Activated gamma-delta T cell treated with Interleukin-2 at 50 U/mL for 16 hours (primary cell): ENCODE measurements around the gene COQ8B.
"Not testable (repeated sequence)": the region's sequence is repeated elsewhere in the genome, so short reads cannot be mapped to it uniquely, and the experiment has no call there.

Experiments used
- DNase-seq: peaks from one replicate; pipeline ENCODE4 v3.0.0-alpha.2; 2020

Gene COQ8B

DNA sequence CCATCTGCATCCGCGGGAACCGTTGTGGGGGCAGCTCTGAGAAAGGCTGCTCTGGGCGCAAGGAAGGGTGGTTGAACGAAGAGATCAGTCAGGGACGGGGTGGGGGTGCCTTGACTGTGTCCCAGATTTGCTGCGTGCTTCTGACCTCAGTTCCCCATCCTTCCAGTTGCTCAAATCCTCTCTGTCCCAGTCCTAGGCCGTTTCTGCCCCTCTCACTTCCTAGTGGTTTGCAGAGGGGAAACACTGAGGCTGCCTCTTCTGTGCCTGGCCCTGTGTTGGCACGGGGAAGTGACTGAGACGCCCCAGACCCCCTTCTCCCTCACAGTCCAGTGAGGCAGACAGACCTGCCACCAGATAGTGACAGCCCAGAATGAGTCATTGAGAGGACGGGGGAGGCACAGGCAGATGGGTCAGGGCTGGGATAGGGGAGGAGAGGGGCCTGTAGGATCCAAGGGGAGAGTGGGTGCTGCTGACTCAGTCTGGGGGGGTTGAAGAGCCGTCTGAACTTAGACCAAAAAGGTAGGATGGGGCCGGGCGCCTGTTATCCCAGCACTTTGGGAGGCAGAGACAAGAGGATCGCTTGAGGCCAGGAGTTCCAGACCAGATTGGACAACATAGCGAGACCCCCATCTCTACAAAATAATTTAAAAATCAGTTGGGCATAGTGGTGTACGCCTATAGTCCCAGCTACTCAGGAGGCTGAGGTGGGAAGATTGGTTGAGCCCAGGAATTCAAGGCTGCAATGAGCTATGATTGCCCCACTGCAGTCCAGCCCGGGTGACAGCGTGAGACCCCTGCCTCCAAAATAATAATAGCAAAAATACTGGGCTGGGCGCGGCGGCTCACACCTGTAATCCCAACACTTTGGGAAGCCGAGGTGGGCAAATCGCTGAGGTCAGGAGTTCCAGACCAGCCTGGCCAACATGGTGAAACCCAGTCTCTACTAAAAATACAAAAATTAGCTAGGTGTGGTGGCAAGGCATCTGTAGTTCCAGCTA lies 52.7 kb downstream of the COQ8B start:
- DNase-seq: no peak

DNA sequence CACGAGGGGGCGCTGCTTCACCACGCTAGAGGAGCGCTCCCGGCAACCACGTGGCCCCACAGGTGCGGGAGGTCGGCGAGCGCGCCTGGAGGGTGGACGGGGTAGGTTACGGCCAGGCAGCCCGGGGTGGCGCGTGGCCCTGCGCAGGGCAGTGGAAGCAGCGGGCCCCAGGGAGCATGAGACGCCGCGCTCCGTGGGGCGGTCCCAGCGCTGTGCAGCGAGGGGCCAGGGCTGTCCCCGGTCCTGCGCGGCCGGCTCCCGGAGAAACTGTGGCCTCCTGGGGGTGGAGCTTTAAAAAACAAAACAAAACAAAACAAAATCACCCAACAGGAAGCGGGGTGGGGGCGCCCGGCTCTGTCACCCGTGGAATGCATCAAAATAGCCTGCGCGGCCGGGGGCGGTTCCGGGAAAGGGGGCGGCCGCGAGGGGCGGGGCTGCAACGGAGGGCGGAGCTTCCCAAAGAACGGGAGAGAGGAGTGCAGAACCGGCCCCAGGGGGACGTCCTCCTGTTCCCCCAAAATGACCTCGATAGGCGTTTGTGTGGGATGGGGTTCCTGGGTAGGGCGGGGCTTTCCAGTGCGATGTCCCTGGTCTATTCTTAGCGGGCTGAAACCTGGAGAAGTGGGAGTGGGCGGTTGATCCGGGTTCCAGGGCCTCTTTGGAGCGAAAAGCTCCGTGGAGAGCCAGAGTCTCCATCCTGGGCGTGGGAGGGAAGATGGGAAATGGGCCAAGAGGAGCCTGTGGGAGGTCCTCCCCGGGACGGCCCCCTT lies 53.6 kb downstream of the COQ8B start:
- peak; percentile 95 for DNase-seq

DNA sequence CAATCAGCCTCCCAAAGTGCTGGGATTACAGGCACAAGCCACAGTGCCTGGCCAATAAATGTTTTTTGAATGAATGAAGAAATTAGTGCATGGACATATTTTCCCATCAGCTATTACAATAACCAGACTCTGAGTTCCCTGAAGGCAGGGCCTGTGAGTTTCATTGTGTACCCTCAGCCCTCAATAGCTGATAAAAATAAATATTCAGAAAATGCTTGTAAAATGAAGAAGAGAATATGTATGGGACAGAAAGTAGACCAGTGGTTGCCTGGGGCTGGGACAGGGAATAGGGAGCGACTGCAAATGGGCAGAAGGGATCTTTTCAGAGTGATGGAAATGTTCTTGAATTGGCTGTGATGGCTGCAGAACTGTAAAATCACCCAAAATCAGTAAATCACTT lies 55.1 kb downstream of the COQ8B start:
- no peak for DNase-seq

DNA sequence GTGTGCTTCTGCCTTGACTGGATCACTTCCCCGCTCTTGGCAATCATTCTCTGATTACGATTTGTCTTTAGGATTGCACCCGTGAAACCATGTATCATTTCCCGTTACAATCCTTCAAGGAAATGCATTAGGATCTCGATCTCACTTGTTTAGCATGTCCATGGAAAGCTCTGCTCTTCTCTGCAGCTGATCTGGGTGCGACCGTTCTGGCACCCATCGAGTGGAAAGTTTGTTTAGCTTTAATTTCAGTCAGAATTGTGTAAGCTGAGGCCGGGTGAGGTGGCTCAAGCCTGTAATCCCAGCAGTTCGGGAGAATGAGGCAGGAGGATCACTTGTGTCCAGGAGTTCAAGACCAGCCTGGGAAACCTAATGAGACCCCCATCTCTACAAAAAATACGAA lies 57.1 kb downstream of the COQ8B start:
- no peak for DNase-seq

DNA sequence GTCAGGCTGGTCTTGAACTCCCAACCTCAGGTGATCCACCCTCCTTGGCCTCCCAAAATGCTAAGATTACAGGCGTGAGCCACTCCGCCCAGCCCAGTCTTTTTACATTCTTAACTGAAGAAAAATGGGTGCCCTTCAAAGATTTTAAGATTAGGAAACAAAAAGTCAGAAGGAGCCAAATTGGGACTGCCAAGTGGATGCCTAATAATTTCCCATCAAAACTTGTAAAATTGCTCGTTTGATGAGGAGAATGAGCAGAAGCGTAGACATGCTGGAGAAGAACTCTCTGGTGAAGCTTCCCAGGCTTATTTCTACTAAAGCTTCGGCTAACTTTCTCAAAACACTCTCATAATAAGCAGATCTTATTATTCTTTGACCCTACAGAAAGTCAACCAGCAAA lies 57.6 kb downstream of the COQ8B start:
- no peak for DNase-seq

DNA sequence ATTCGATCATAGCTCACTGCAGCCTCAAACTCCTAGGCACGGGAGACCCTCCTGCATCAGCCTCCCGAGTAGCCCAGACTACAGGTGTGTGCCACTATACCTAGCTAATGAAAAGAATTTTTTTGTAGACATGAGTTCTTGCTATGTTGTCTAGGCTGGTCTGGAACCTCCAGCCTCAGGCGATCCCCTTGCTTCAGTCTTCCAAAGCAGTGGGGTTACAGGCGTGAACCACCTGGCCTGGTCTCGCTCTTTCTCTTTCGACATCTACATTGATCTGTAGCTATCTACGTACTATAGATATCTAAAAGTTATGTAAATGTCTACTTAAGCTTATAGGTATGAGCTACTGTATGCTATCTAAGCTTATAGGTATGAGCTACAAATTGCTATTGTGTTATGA lies 58.7 kb downstream of the COQ8B start:
- no peak for DNase-seq

DNA sequence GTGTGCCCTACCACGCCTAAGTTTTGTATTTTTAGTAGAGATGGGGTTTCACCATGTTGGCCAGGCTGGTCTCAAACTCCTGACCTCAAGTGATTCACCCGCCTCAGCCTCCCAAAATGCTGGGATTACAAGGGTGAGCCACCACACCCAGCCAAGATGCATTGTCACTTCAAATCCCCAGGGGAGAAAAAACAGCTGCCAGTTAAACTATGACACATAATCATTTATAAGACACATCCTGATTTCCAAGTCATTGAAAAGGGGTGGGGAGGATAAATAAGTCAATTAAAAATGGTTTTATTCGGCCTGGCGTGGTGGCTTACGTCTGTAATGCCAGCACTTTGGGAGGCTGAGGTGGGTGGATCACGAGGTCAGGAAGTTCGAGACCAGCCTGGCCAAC lies 61.0 kb downstream of the COQ8B start:
- not testable (repeated sequence) for DNase-seq

DNA sequence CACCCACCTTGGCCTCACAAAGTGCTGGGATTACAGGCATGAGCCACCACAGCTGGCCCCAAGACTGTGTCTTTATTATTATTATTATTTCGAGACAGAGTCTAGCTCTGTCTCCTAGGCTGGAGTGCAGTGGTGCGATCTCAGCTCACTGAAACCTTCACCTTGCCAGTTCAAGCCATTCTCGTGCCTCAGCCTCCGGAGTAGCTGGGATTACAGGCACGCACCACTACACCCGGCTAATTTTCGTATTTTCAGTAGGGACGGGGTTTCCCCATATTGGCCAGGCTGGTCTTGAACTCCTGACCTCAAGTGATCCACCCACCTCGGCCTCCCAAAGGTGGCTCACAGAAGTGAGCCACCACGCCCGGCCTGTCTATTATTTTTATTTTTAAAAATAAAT lies 64.4 kb downstream of the COQ8B start:
- DNase-seq: not testable (repeated sequence)

DNA sequence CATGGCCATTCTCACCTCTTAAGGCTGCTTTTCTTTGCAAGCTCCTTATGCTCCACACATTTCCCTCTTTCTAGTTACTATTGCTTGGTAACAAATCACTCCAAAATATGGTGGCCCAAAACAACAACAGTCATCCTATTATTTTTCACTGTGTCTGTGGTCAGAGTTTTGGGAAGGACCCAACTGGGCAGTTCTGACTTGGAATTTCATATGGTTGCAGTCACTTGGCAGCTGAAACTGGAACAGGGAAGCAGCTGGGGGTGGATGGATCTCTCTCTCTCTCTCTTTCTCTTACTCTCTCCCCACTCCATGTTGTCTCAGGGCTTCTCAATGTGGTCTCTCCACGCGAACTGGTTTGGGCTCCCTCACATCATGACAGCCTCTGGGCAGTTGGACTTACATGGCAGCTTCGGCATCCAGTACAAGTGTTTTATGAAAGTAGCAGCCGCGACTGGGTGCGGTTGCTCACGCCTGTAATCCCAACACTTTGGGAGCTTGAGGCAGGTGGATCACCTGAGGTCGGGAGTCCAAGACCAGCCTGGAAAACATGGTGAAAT lies 65.9 kb downstream of the COQ8B start:
- no peak for DNase-seq

DNA sequence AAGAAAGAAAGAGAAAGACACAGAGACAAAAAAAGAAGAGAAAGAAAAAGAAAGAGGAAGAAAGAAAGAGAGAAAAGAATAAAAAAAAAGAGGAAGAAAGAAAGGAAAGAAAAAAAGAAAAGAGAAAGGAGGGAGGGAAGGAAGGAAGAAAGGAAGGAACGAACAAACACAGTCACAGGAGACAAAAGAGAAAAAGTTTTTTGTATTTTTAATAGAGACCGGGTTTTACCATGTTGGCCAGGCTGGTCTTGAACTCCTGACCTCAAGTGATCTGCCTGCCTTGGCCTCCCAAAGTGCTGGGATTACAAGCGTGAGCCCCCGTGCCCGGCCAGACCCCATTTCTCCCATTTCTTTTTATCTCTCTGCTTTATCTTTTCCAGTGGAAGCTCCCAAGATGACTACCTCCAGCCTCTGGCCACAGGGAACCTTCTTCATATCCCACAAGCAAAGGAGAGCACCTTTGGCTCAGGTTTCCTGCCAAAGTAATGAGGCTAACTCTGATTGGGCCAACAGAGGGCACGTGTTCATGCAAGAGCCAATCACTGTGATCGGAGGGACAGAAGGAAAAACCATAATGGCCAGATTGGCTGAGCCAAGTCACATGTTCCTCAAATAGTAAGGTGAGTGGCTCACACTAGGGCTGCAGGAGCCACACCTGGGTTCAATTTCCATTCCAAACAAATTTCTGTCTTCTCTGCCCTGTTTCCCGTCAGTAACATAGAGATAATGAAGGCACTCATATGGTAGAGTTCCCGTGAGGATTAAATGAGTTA lies 66.6 kb downstream of the COQ8B start:
- not testable (repeated sequence) for DNase-seq

DNA sequence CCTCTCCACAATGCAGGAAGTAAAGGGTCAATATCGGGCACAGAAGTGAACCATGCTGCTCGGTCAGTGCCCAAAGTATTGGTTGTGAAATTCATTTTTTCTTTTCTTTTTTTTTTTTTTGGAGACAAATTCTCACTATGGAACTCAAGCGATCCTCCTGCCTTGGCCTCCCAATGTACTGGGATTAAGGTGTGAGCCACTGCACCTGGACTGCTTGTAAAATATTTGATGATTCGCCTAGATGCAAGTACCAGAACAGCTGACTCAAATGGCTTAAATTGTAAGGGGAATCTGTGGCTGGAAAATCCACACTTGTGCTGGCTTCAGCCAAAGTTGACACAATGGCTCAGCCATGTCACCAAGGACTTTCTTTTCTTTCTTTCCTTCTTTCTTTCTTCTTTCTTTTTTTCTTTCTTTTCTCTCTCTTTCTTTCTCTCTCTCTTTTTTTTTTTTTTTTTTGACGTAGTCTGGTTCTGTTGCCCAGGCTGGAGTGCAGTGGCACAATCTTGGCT lies 69.9 kb downstream of the COQ8B start:
- DNase-seq: no peak

DNA sequence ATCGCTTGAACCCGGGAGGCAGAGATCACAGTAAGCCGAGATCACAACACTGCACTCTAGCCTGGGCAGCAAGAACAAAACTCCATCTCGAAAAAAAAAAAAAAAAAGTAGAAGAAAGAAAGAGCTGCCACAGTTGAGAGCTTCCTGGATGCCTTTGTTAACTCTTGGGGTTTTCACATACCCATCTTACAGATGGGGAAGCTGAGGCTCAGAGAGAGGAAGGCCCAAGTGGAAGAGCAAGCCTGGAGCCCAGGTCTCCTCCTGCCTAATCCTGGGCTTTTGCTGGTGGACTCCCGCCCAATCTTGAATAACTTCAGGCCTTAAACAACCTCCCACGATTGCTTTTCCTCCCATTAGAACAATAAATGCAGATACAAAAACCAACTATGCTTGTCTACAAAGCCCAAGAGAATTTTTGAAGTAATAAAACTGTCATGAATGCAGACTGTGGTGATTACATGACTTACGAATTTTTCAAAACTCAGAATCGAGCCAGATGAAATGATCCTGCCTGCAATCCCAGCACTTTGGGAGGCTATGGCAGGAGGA lies 73.9 kb downstream of the COQ8B start:
- DNase-seq: no peak

DNA sequence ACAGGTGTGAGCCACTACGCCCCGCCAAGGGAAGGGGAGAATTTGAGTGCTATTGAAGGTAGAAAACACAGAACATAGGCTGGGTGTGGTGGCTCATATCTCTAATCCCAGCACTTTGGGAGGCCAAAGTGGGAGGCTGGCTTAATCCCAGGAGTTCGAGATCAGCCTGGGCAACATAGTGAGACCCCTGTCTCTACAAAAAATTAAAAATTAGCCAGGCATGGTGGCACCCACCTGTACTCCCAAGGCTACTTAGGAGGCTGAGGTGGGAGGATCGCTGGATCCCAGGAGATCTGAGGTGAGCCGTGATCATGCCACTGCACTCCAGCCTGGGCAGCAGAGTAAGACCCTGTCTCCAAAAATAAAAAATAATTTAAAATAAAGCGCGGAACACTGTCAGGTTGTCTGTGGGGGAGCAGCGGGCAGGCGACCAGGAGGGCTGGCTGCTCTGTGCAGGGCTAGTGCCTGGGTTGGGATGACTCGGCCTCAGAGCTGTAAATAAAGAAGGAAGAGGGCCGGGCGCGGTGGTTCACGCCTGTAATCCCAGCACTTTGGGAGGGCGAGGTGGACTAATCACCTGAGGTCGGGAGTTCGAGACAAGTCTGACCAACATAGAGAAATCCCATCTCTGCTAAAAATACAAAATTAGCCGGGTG lies 74.5 kb downstream of the COQ8B start:
- no peak for DNase-seq
